GM19467 (cell line): ENCODE data around the gene DAZL.

Experiments
- ATAC-seq: cut with Tn5 transposase; IDR thresholded peaks from one replicate; pipeline ENCODE4 v1.9.1; 2021; ENCODE audit warnings: mild to moderate bottlenecking, moderate library complexity; ENCODE audit not compliant: unreplicated experiment

The DAZL gene

GRCh38 chr3:16546186-16547010, 58.8 kb downstream of the DAZL start:
- ATAC-seq, result no peak

- no peak for ATAC-seq
Measured at GRCh38 chr3:16545413-16546185, 59.6 kb downstream of the DAZL start.

GRCh38 chr3:16543242-16543864, 61.9 kb downstream of the DAZL start:
- ATAC-seq, result no peak

- no peak for ATAC-seq
Measured at GRCh38 chr3:16538507-16538906, 66.7 kb downstream of the DAZL start.

GRCh38 chr3:16536996-16537395, 68.2 kb downstream of the DAZL start:
- ATAC-seq, result no peak
